ENCODE data around the gene NR1D2.
"Not testable (repeated sequence)": the region's sequence is repeated elsewhere in the genome, so short reads cannot be mapped to it uniquely, and the experiment has no call there.

NR1D2 gene

GRCh38 chr3:24010834-24011233 lies 65.7 kb downstream of the NR1D2 start:
- DNase-seq = not testable (repeated sequence)

GRCh38 chr3:24012589-24013269 lies 67.6 kb downstream of the NR1D2 start:
- no peak for DNase-seq

GRCh38 chr3:24017305-24017704 lies 72.2 kb downstream of the NR1D2 start:
- no peak for DNase-seq

GRCh38 chr3:24018784-24019570 lies 73.9 kb downstream of the NR1D2 start:
- DNase-seq = no peak

- DNase-seq = no peak
Measured at GRCh38 chr3:24019585-24019984, 74.5 kb downstream of the NR1D2 start.

- DNase-seq = no peak
Measured at GRCh38 chr3:24020036-24020691, 75.1 kb downstream of the NR1D2 start.

GRCh38 chr3:24023197-24023596 lies 78.1 kb downstream of the NR1D2 start:
- DNase-seq = no peak

GRCh38 chr3:24025805-24026204 lies 80.7 kb downstream of the NR1D2 start:
- DNase-seq = no peak

- DNase-seq = not testable (repeated sequence)
Measured at GRCh38 chr3:24026665-24027064, 81.6 kb downstream of the NR1D2 start.

GRCh38 chr3:24027946-24028345 lies 82.9 kb downstream of the NR1D2 start:
- no peak for DNase-seq
